ENCODE measurements around the gene GRIP2. TPM values are rescaled to one million over a fixed set of nuclear protein-coding genes. Genes with fewer than 3 reads are reported as not detected.

Gene GRIP2
- total and polyA plus RNA-seq, 9 of the 15 experiments (the other 6 are each of a cell fraction or from before 2014, with no cell fraction given): 0.01 TPM; not detected in 7

- TF ChIP-seq RBM34 (IDR thresholded peaks at IDR 0.05; ENCODE audit: borderline replicate concordance, insufficient read depth, low read length) (no peak), RBM14 (IDR thresholded peaks at IDR 0.05; ENCODE audit: borderline replicate concordance, insufficient read depth, low read depth, low read length) (no peak), ERF (CRISPR knock-in tag; IDR thresholded peaks at IDR 0.05) (no peak), RUNX1 (IDR thresholded peaks at IDR 0.05; ENCODE audit: low read depth) (no peak), HNRNPL (IDR thresholded peaks at IDR 0.05; ENCODE audit: low read depth, low read length) (no peak), CBFA2T2 (conservative IDR thresholded peaks at IDR 0.05) (peak; percentile 74), FOXJ3 (CRISPR knock-in tag; IDR thresholded peaks at IDR 0.05) (no peak), ARID2 (IDR thresholded peaks at IDR 0.05) (no peak), TAF7 (tag; IDR thresholded peaks at IDR 0.05) (no peak), ZBTB7A (IDR thresholded peaks at IDR 0.05; ENCODE audit: borderline replicate concordance, control insufficient read depth, low read depth, low read length) (no peak), ARID3B (CRISPR knock-in tag; IDR thresholded peaks at IDR 0.05; ENCODE audit: borderline replicate concordance) (no peak), ZNF696 (CRISPR knock-in tag; conservative IDR thresholded peaks at IDR 0.05) (no peak), ZNF384 (IDR thresholded peaks at IDR 0.05; ENCODE audit: low read depth, low read length) (no peak), TFE3 (CRISPR knock-in tag; IDR thresholded peaks at IDR 0.05) (peak; percentile 93), POLR3G (IDR thresholded peaks at IDR 0.05; ENCODE audit: extremely low read depth, insufficient read length, insufficient replicate concordance) (no peak), PTBP1 (IDR thresholded peaks at IDR 0.05; ENCODE audit: low read depth, low read length) (no peak), CBX1 (IDR thresholded peaks at IDR 0.05; ENCODE audit: low read depth) (no peak), ZNF707 (CRISPR knock-in tag; conservative IDR thresholded peaks at IDR 0.05) (no peak), HNRNPK (IDR thresholded peaks at IDR 0.05; ENCODE audit: low read depth, low read length, poor library complexity, severe bottlenecking) (no peak)
- TF ChIP-seq, protein P1, sequence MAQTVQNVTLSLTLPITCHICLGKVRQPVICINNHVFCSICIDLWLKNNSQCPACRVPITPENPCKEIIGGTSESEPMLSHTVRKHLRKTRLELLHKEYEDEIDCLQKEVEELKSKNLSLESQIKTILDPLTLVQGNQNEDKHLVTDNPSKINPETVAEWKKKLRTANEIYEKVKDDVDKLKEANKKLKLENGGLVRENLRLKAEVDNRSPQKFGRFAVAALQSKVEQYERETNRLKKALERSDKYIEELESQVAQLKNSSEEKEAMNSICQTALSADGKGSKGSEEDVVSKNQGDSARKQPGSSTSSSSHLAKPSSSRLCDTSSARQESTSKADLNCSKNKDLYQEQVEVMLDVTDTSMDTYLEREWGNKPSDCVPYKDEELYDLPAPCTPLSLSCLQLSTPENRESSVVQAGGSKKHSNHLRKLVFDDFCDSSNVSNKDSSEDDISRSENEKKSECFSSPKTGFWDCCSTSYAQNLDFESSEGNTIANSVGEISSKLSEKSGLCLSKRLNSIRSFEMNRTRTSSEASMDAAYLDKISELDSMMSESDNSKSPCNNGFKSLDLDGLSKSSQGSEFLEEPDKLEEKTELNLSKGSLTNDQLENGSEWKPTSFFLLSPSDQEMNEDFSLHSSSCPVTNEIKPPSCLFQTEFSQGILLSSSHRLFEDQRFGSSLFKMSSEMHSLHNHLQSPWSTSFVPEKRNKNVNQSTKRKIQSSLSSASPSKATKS (CRISPR knock-in tag; IDR thresholded peaks at IDR 0.05): no peak
- TF ChIP-seq, protein P2, sequence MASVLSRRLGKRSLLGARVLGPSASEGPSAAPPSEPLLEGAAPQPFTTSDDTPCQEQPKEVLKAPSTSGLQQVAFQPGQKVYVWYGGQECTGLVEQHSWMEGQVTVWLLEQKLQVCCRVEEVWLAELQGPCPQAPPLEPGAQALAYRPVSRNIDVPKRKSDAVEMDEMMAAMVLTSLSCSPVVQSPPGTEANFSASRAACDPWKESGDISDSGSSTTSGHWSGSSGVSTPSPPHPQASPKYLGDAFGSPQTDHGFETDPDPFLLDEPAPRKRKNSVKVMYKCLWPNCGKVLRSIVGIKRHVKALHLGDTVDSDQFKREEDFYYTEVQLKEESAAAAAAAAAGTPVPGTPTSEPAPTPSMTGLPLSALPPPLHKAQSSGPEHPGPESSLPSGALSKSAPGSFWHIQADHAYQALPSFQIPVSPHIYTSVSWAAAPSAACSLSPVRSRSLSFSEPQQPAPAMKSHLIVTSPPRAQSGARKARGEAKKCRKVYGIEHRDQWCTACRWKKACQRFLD (CRISPR knock-in tag; IDR thresholded peaks at IDR 0.05): no peak
These were observed 2.3 kb downstream of the GRIP2 start (continued) for GRCh38 chr3:14537590-14538450.

All from K562 (cell line).